NCI-H2196 treated with DMSO at 0.1 percent for 48 hours (cell line): ENCODE measurements around the gene NTN1.
"Not testable (repeated sequence)": the region's sequence is repeated elsewhere in the genome, so short reads cannot be mapped to it uniquely, and the experiment has no call there.

ENCODE experiments used
- DNase-seq: peaks from one replicate; lab custom pipeline; 2025; ENCODE audit not compliant: unreplicated experiment; lab: John Stamatoyannopoulos, UW

The NTN1 gene

DNA sequence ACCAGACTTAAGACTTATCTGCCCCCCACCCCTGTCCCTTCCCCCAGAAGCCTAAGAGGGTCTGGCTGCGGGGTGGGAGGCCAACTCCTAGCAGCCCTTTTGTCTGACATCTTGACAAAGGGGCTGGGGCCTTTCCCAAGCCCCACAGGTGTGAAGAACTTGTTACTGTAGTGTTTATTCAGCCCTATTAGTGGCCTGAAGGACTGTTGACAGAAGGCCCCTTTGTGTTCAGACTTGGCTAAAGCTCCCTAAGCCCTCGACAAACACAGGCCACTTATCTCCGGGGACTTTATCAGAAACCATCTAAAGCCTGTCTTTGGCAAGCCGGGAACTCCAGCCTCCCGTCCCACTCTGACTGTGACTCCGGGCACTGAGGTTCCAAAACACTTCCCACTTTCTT, 129.8 kb downstream of the NTN1 start:
- peak; percentile 6 for DNase-seq

- not testable (repeated sequence) for DNase-seq
These were observed 130.4 kb downstream of the NTN1 start for GRCh38 chr17:9151740-9152139.

- DNase-seq: no peak
These were observed 137.5 kb downstream of the NTN1 start for GRCh38 chr17:9158544-9159452.

DNA sequence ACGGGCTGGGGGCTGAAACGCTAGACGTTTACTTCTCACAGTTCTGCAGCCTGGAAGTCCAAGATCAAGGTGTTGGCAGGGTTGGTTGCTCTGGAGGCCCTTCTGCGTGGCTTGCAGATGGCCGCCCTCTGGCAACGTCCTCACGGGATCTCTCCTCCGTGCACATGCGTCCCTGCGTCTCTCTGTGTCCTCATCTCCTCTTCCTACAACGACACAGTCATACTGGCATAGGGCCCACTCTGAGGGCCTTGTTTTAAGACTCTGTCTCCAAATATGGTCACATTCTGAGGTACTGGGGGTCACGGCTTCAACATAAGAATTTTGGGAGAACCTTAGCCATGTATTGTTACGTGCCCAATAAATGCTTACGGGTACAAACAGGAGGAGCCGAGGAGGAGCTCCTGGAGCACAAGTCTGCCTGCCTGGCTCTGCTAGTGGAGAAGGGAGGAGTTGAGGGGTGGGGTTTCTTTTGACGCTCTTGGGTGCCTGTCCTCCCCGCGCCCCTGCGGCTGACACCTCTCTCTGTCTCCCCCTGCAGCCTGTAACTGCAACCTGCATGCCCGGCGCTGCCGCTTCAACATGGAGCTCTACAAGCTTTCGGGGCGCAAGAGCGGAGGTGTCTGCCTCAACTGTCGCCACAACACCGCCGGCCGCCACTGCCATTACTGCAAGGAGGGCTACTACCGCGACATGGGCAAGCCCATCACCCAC, 141.1 kb downstream of the NTN1 start:
- no peak for DNase-seq

GRCh38 chr17:9166788-9167187, 145.5 kb downstream of the NTN1 start:
- no peak for DNase-seq

DNA sequence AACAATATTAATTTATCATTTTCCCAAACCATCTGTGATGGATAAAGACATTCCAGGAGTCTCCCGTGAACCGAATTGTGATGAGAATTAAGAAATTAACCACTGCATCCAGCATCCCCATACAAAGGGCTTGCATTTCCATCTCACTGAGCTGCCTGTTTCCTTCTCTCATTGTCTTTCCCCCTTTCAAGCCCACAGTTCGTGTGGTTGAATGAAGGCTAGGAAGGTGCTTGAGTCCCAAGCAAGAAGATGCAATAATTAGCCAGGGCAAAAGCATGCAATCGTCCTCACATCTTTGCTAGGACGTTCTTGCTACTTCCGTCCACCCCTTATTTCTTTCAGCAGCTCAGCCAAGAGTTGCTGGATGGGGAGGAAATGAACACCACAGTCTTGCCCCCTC, 146.1 kb downstream of the NTN1 start:
- DNase-seq: no peak

DNA sequence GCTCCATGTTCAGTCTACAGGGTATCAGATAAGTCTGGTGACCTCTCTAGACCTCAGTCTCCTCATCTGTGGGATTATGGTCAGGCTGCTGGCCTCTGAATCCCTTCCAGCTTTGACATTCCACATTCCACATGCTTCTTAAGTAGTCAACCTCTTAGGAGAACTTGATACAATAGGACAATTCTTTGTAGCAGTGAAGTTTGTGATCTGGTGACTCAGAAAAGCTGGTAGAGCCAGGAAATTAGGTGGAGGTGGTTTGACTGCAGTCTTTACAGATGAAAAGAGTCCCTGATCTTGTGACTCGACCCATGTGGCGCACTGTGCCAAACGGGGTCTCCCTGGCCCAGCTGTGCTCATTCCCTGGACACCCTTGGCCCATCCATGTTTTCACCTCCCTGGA, 147.8 kb downstream of the NTN1 start:
- DNase-seq: no peak

DNA sequence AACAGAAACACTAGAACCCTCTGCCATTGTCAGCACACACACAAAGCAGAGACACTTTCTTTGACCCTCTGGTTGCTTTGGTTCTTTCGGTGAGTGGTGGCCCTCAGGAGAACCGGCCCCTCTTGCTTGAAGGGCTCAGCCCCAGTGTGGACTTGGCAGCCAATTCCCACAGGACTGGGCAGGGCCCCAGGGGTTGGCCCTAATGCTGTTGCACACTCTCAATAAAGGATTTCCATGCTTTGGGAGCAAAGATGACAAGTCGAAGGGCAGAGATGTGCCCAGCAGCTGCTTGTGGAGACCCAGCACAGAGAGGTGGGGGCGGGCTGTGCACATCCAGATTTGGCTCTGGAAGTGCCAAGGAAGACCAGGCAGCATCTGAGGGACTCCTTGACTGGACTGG, 149.0 kb downstream of the NTN1 start:
- DNase-seq: no peak

GRCh38 chr17:9170853-9171252, 149.5 kb downstream of the NTN1 start:
- no peak for DNase-seq

DNA sequence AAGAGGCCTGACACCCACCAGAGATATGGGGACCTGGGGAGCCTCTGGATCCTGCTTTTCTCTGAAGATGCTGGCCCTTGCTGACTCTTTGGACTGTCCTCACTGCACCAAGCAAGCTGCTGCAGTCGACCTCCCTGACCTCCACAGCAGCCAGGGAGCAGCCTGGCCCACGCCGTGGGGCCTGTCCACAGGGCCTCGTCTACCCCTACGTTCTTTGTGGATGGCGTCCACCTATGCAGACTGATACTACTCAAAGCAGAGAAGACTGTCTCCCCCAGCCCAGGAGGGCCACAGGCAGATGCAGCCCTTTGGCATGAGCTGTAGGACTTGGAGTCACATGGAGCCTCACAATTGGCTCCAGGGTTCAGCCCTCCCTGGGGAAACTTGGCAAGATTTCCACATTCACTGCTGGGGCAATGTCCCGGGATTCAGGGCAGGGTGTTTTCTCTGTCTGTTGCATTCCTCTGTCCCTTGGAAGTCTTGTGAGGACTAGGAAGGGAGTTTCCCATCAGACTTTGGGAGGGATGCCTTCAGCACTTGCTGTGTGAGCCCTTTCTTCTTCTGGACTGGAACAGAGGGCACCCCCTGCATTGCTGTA, 152.2 kb downstream of the NTN1 start:
- DNase-seq: no peak

- no peak for DNase-seq
These were observed 153.0 kb downstream of the NTN1 start for GRCh38 chr17:9174312-9174711.

- DNase-seq: no peak
These were observed 153.7 kb downstream of the NTN1 start for GRCh38 chr17:9174779-9175574.

DNA sequence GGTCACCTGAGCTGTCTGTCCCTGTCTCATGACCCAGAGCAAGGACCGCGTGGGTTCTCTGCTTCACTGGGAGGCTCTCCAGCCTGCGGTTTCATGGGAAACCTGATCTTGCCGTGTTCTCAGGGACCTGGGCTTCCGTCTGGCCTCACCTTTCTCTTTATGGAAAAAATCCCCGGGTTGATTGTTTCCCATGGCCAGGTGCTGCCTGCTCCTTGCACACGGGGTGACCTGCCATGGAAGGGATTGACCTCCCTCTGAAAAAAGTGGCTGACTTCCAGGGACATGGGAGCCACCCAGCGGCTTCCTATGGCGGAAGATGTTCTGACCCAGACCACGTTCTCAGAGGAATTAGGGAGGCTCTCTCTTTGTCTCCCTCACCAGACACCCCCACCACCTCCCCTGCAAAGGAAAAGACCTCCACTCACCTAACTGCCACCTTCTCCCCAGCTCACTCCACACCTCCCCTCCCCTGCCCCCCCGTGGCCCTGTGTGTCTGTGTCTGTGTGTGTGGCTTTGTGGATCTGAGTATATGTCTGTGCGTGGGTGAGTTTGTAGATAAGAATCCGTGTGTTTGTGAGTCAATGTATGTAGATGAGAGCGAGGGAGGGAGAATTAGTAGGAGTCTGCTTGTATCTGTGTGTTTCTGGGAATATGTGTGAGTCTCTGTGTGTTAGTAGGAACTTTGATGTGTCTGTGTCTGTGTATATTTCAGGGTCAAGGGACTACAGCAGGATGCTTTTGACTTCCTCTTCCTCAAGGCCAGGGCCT, 154.6 kb downstream of the NTN1 start:
- no peak for DNase-seq

DNA sequence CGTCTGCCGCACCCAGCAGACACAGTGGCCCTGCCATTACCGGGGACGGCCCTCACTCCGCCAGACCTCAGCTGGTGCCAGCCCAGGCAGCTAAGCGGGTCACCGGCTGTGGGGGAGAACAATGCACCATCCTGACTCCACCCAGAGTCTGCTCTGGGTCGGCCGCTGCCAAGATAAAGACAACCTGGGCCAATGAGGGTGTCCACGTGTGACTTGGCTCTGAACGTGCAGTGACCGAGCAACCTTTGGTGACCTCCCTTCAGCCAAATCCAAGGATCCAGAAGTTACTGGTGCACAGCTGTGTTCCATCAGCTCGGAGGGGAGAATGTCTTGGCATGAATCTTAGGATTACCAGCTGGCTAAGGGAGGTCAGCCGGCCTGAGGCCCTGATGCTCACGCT, 155.9 kb downstream of the NTN1 start:
- DNase-seq: no peak

DNA sequence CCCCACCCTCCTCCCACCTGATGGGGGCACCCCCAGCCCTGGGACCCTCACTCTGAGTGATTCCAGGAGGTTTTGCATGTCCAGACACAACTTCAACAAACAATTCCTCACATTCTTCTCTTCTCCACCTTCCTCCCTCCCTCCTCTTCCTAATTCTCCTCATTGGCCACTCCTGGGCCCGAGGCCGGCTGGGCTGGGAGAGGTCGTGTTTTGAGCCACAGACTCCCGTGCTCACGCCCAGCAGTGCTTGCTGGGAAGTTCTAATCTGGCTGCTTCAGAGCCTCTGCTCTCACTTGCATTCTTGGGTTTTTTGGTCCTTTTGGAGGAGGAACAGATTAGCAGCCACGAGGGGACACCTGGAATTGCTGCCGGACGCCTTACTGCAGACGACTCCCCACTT, 157.0 kb downstream of the NTN1 start:
- DNase-seq: no peak

GRCh38 chr17:9179602-9180001, 158.3 kb downstream of the NTN1 start:
- DNase-seq: no peak

DNA sequence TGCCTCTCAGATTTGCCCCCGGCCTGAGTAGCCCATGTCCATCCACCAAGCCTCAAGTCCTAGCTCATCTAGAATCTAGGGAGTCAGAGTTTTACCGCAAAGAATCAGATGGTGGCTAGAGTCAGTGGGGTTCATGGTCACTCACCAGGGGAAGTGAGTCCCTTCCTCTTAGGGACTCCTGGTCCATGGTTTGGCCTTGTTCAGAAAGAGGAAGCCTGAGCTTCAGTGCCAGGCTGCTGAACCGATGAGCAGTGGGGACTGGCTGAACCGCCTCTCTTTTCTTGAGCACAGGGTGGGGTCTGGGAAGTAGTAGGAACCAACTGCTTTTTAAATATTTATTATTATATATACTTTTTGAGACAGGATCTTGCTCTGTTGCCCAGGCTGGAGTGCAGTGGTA, 160.3 kb downstream of the NTN1 start:
- DNase-seq: no peak

DNA sequence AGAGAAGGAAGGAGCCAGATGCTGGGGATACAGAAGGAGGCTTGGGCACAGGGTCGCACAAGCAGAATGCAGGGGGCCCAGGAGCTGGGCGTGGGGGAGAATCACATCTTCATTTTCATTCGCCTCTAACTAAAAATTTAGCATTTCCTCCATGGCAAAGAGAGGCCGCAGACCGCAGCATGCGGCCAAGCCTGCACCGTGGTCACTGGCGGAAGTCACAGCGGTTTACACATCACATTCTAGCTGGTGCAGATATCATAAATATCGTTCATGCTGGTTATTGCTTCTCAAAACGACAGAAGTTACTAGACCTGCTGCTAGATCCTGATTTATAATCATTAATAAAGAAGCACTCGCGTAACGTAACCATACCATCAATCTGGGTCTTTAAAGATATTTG, 162.0 kb downstream of the NTN1 start:
- DNase-seq: no peak

DNA sequence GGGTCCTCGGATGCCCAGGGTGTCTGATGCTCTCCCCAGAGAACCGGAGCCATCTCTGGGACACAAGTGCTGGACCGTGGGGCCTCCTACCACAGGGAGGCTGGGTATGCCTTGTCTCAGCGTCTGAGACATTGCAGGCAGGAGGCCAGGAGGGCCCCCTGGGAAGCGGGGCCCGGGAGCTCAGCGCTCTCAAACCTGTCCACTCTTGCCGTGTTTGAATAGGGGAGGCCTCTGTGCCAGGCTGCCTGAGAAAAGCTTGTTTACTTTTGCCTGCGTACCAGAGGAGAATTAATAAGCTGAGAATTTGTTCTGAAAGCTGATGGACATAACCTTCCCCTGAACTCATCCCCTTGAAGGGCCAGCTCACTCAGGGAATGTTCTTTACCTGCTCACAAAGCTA, 163.8 kb downstream of the NTN1 start:
- DNase-seq: no peak

DNA sequence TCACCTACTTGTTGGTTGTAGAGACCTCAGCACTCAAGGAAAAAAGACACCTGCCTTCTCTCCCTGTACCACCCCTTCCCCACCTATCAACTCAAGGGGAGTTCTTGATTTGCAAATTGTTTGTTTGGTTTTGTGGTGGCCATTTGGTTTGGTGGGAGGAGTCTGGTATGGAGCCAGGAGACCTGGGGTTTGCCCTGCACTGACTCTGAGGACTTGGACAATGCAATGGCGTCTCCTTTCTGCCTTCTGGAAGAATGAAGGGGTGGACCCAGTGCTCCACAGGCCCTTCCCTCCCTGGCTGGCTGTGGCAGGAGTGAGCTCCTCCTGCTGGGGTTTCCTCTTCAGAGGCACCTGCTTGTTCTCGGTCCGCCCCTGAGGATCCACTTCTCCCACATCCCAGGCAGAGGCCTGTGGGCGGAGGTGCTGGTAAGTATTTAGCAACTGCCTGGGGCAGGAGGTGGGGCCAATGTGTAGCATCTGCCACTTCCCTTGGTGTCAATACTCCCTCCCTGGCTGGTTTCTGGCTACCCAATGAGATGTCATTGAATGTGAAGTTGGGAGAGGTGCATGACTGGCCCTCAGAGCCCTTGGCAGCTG, 164.5 kb downstream of the NTN1 start:
- no peak for DNase-seq
